H1 (cell line): ENCODE results near the gene NECAP2.

Experiments used
- CHD1 ChIP-seq: IDR thresholded peaks from 2 replicates; pipeline ENCODE4 v1.6.1; 2012; ENCODE audit warnings: low read depth, low read length, improper control_type of control experiment
- CREB1 ChIP-seq: IDR thresholded peaks from 2 replicates; pipeline ENCODE4 v1.6.1; 2012; ENCODE audit warnings: inconsistent platforms
- CTCF ChIP-seq, 3 experiments: IDR thresholded peaks; 1 replicate in 2 of 3; 2 replicates in 1 of 3; pipeline versions ENCODE4 v1.5.1 to v1.6.1; 2011; ENCODE audit warnings: low read length in 3 of 3, mild to moderate bottlenecking in 3 of 3, inconsistent platforms in 2 of 3, low read depth in 1 of 3, moderate library complexity in 1 of 3; ENCODE audit not compliant: insufficient read depth in 1 of 3; ENCODE audit errors: control extremely low read depth in 1 of 3
- EZH2 ChIP-seq: fragments of 200-600 bp; sonication (generic); IDR thresholded peaks from 2 replicates; pipeline ENCODE4 v1.7.1; 2012; ENCODE audit warnings: low read depth, mild to moderate bottlenecking, moderate library complexity, low read length, inconsistent platforms; ENCODE audit not compliant: severe bottlenecking
- HDAC2 ChIP-seq, 2 experiments: fragments of 300-600 bp in 1 of 2; sonication (generic) in 1 of 2; IDR thresholded peaks; 2 replicates each; pipeline ENCODE4 v1.6.1; 2011 to 2012; ENCODE audit warnings: low read depth in 2 of 2, low read length in 2 of 2, mild to moderate bottlenecking in 2 of 2, moderate library complexity in 2 of 2, borderline replicate concordance in 1 of 2, inconsistent platforms in 1 of 2
- POLR2A ChIP-seq, 2 experiments: IDR thresholded peaks; 1 replicate in 1 of 2; 2 replicates in 1 of 2; pipeline ENCODE4 v1.6.1; 2011; ENCODE audit warnings: low read depth in 2 of 2, low read length in 2 of 2, mild to moderate bottlenecking in 2 of 2; ENCODE audit errors: control extremely low read depth in 1 of 2
- POLR2AphosphoS5 ChIP-seq: IDR thresholded peaks from 2 replicates; pipeline ENCODE4 v1.6.1; 2011; ENCODE audit warnings: low read depth, low read length
- SIX5 ChIP-seq: IDR thresholded peaks from 2 replicates; pipeline ENCODE4 v1.6.1; 2011; ENCODE audit warnings: mild to moderate bottlenecking, low read depth, low read length
- TCF12 ChIP-seq: IDR thresholded peaks from 2 replicates; pipeline ENCODE4 v1.6.1; 2011; ENCODE audit warnings: low read depth, mild to moderate bottlenecking, low read length

GRCh38 chr1:16449065-16449464 lies 8.5 kb downstream of the NECAP2 start:
- no peak for TF ChIP-seq EZH2
- TF ChIP-seq CTCF (IDR thresholded peaks at IDR 0.05; ENCODE audit: control extremely low read depth in 1 of 3, insufficient read depth in 1 of 3, low read depth in 1 of 3, low read length in 3 of 3), result no peak
- TF ChIP-seq SIX5, result no peak
- TF ChIP-seq CHD1, result no peak
- TF ChIP-seq TCF12, result no peak
- TF ChIP-seq POLR2A (IDR thresholded peaks at IDR 0.05; ENCODE audit: control extremely low read depth in 1 of 2, low read depth in 2 of 2, low read length in 2 of 2), result no peak
- TF ChIP-seq CREB1, result no peak
- TF ChIP-seq POLR2AphosphoS5, result no peak
- TF ChIP-seq HDAC2 (IDR thresholded peaks at IDR 0.05; ENCODE audit: borderline replicate concordance in 1 of 2, low read depth in 2 of 2, low read length in 2 of 2), result no peak
